ENCODE results near the gene S1PR4. TPM values are rescaled to one million over a fixed set of nuclear protein-coding genes. Genes with fewer than 3 reads are reported as not detected.

S1PR4 gene
- polyA plus RNA-seq, 1 of the 3 experiments (the other 2 are of a cell fraction) = not detected

DNA sequence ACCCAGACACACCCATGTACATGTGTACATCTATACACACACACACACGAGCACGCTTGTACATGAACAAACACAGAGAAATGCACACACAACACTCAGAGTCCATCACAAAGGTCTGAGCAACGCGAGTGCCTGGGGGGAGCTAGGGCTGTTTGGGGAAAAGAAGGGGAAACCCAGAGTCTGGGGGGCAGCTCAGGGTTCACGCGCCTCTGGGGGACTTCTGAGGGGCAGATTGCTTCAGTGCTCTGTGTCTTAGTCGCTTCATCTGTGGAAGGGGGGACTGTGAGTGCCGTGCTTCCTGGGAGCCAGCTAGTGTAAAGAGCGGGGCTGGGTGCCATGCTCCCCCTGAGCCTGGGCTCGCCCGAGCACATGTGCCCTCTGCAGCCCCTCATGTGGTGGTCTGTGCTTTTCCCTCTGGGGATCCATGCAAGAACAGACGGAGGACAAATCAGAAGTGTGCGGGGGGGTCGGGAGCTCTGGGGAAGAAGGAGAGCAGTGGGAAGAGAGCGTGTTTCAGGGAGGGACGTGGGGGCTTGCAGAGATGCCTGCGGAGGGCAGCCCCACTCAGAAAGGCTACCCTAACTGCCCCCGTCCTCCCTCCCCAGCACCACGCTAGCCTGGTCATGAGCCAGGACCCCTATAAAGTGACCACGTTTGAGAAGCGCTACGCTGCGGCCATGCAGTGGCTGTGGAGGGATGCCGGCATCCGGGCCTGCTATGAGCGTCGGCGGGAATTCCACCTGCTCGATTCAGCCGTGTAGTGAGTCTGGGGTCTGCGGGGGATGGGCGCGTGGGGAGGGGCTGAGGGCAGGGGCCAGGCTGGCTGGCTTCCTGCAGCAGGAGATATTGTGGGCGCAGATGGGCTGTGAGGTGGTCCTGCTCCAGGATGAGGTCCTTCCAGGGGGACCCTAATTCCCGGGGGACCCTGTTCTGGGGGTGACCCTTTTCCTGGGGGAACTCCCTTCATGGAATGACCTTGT is 28.8 kb upstream of the S1PR4 start:
- WGBS (ENCODE audit: low lambda C conversion rate) = 70% methylated on average over 19 of the region's 35 CpGs
- Histone ChIP-seq H3K27ac (ENCODE audit: low read depth in 2 of 2, low read length in 1 of 2) (no peak overlapping the region), H3K36me3 (replicated peaks in 1 of 2; ENCODE audit: control insufficient read depth in 1 of 2, insufficient read depth in 2 of 2, low read length in 1 of 2) (no peaks in the 10 kb centered on the region), H3K9ac (no peak overlapping the region), H3K27me3 (ENCODE audit: insufficient read depth) (no peaks in the 10 kb centered on the region), H3K79me2 (ENCODE audit: insufficient read depth) (no peaks in the 10 kb centered on the region), H3F3A (replicated peaks; ENCODE audit: insufficient read depth) (no peaks in the 10 kb centered on the region), H3K9me2 (no peaks in the 10 kb centered on the region), H3K4me2 (no peak overlapping the region), H2AFZ (ENCODE audit: low read depth) (no peak overlapping the region), H3K4me1 (ENCODE audit: control insufficient read depth in 1 of 2, insufficient read depth in 2 of 2, low read depth in 1 of 2, low read length in 1 of 2) (peaks cover 0 to 2% of the 10 kb centered on the region in 2 experiments; a peak in 2 of 4 replicates), H4K20me1 (ENCODE audit: insufficient read depth) (no peaks in the 10 kb centered on the region), H3K4me3 (ENCODE audit: low read depth in 2 of 2, low read length in 1 of 2) (no peak overlapping the region), H3K9me3 (no peaks in the 10 kb centered on the region)
- TF ChIP-seq YY1 (IDR thresholded peaks at IDR 0.05; ENCODE audit: low read depth) (no peak), TAF1 (IDR thresholded peaks at IDR 0.05; ENCODE audit: borderline replicate concordance, low read depth, low read length) (no peak), FOSL2 (IDR thresholded peaks at IDR 0.05; ENCODE audit: borderline replicate concordance, low read depth) (no peak), RXRA (IDR thresholded peaks at IDR 0.05; ENCODE audit: borderline replicate concordance, low read depth) (no peak), TEAD4 (IDR thresholded peaks at IDR 0.05; ENCODE audit: borderline replicate concordance, insufficient read depth) (no peak), MEF2A (IDR thresholded peaks at IDR 0.05; ENCODE audit: borderline replicate concordance, low read depth) (no peak)
- POLR2A ChIA-PET = no interaction called here
- no peak for DNase-seq
- CTCF ChIA-PET = interaction anchor here (0.8 kb wide), 1 partner anchor 19 kb away, joined by 3 read pairs; no protein-coding TSS in a partner anchor

DNA sequence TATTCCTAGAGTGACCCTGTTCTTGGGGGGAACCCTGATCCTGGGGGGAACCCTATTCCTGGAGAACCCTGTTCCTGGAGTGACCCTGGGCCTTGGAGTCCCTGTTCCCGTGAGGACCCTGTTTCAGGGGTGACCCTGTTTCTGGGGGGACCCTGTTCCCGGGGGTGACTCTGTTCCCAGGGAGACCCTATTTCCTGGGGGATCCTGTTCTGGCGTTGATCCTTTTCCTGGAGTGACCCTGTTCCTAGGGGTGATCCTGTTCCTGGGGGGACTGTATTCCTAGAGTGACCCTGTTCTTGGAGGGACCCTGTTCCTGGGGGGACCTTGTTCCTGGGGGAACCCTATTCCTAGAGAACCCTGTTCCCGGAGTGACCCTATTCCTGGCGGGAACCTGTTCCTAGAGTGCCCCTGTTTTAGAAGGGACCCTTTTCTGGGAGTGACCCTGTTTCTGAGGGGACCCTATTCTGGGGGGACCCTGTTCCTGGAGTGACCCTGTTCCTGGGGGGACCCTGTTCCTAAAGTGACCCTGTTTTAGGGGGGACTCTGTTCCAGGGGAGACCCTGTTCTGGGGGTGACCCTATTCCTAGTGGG is 27.7 kb upstream of the S1PR4 start:
- WGBS (ENCODE audit: low lambda C conversion rate) = 60% methylated on average over 4 of the region's 5 CpGs
- Histone ChIP-seq H3K9me2 (no peaks in the 10 kb centered on the region), H3K4me2 (no peak overlapping the region), H3K27me3 (ENCODE audit: insufficient read depth) (no peaks in the 10 kb centered on the region), H3K4me3 (ENCODE audit: low read depth in 2 of 2, low read length in 1 of 2) (no peak overlapping the region), H3K27ac (ENCODE audit: low read depth in 2 of 2, low read length in 1 of 2) (no peak overlapping the region), H2AFZ (ENCODE audit: low read depth) (no peak overlapping the region), H3K79me2 (ENCODE audit: insufficient read depth) (no peaks in the 10 kb centered on the region), H3F3A (replicated peaks; ENCODE audit: insufficient read depth) (no peaks in the 10 kb centered on the region), H4K20me1 (ENCODE audit: insufficient read depth) (no peaks in the 10 kb centered on the region), H3K36me3 (replicated peaks in 1 of 2; ENCODE audit: control insufficient read depth in 1 of 2, insufficient read depth in 2 of 2, low read length in 1 of 2) (no peaks in the 10 kb centered on the region), H3K9ac (no peak overlapping the region), H3K4me1 (ENCODE audit: control insufficient read depth in 1 of 2, insufficient read depth in 2 of 2, low read depth in 1 of 2, low read length in 1 of 2) (peaks cover 0 to 3% of the 10 kb centered on the region in 2 experiments; a peak in 2 of 4 replicates), H3K9me3 (no peaks in the 10 kb centered on the region)
- DNase-seq = no peak
- ChIA-PET CTCF (interaction anchor here (1.0 to 2.2 kb wide), 2 partner anchors 13 to 20 kb away, joined by 4 to 13 read pairs; no protein-coding TSS in a partner anchor), POLR2A (no interaction called here)
- TF ChIP-seq SMC3 (IDR thresholded peaks at IDR 0.05; ENCODE audit: low read depth, low read length) = no peak
- TF ChIP-seq, protein P1, sequence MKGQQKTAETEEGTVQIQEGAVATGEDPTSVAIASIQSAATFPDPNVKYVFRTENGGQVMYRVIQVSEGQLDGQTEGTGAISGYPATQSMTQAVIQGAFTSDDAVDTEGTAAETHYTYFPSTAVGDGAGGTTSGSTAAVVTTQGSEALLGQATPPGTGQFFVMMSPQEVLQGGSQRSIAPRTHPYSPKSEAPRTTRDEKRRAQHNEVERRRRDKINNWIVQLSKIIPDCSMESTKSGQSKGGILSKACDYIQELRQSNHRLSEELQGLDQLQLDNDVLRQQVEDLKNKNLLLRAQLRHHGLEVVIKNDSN (IDR thresholded peaks at IDR 0.05; ENCODE audit: borderline replicate concordance, low read depth) = no peak
- TF ChIP-seq TCF12 (IDR thresholded peaks at IDR 0.05) = no peak
- no peak for TF ChIP-seq MEF2A (IDR thresholded peaks at IDR 0.05; ENCODE audit: borderline replicate concordance, low read depth)
- TF ChIP-seq RXRA (IDR thresholded peaks at IDR 0.05; ENCODE audit: borderline replicate concordance, low read depth) = no peak
- no peak for TF ChIP-seq GATA2 (CRISPR knock-in tag; IDR thresholded peaks at IDR 0.05)
- TF ChIP-seq, protein P2, sequence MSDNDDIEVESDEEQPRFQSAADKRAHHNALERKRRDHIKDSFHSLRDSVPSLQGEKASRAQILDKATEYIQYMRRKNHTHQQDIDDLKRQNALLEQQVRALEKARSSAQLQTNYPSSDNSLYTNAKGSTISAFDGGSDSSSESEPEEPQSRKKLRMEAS (IDR thresholded peaks at IDR 0.05; ENCODE audit: low read depth) = no peak
- TF ChIP-seq, protein P3, sequence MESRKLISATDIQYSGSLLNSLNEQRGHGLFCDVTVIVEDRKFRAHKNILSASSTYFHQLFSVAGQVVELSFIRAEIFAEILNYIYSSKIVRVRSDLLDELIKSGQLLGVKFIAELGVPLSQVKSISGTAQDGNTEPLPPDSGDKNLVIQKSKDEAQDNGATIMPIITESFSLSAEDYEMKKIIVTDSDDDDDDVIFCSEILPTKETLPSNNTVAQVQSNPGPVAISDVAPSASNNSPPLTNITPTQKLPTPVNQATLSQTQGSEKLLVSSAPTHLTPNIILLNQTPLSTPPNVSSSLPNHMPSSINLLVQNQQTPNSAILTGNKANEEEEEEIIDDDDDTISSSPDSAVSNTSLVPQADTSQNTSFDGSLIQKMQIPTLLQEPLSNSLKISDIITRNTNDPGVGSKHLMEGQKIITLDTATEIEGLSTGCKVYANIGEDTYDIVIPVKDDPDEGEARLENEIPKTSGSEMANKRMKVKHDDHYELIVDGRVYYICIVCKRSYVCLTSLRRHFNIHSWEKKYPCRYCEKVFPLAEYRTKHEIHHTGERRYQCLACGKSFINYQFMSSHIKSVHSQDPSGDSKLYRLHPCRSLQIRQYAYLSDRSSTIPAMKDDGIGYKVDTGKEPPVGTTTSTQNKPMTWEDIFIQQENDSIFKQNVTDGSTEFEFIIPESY (IDR thresholded peaks at IDR 0.05; ENCODE audit: borderline replicate concordance, low read depth) = no peak
- TF ChIP-seq, protein P4, sequence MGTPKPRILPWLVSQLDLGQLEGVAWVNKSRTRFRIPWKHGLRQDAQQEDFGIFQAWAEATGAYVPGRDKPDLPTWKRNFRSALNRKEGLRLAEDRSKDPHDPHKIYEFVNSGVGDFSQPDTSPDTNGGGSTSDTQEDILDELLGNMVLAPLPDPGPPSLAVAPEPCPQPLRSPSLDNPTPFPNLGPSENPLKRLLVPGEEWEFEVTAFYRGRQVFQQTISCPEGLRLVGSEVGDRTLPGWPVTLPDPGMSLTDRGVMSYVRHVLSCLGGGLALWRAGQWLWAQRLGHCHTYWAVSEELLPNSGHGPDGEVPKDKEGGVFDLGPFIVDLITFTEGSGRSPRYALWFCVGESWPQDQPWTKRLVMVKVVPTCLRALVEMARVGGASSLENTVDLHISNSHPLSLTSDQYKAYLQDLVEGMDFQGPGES (IDR thresholded peaks at IDR 0.05; ENCODE audit: low read depth, low read length) = no peak
- no peak for TF ChIP-seq FOXJ3 (CRISPR knock-in tag; IDR thresholded peaks at IDR 0.05)
- no peak for TF ChIP-seq TAF1 (IDR thresholded peaks at IDR 0.05; ENCODE audit: borderline replicate concordance, low read depth, low read length)
- TF ChIP-seq, protein P5, sequence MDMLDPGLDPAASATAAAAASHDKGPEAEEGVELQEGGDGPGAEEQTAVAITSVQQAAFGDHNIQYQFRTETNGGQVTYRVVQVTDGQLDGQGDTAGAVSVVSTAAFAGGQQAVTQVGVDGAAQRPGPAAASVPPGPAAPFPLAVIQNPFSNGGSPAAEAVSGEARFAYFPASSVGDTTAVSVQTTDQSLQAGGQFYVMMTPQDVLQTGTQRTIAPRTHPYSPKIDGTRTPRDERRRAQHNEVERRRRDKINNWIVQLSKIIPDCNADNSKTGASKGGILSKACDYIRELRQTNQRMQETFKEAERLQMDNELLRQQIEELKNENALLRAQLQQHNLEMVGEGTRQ (IDR thresholded peaks at IDR 0.05; ENCODE audit: borderline replicate concordance, low read depth, low read length) = no peak
